ENCODE data around the gene TMIGD2. TPM values are rescaled to one million over a fixed set of nuclear protein-coding genes. Genes with fewer than 3 reads are reported as not detected.
"Not testable (repeated sequence)": the region's sequence is repeated elsewhere in the genome, so short reads cannot be mapped to it uniquely, and the experiment has no call there.

The TMIGD2 gene, protein sequence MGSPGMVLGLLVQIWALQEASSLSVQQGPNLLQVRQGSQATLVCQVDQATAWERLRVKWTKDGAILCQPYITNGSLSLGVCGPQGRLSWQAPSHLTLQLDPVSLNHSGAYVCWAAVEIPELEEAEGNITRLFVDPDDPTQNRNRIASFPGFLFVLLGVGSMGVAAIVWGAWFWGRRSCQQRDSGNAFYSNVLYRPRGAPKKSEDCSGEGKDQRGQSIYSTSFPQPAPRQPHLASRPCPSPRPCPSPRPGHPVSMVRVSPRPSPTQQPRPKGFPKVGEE
- 11.5 and 13.9 TPM in 2 replicates for polyA plus RNA-seq (2014; cell fraction: cytosol; rRNA removed)
- polyA plus RNA-seq (2014; cell fraction: nucleus; rRNA removed), result 0.60 and 3.6 TPM in 2 replicates

GRCh38 chr19:4302243-4302640 is at the start of gene TMIGD2:
Gene TMIGD2 (minus strand): TSS chr19:4302389. CDS start chr19:4302385, 4 bp downstream.
- DNase-seq (ENCODE audit: low spot score), result no peak

- DNase-seq (ENCODE audit: low spot score), result no peak
These were observed 48.5 kb upstream of the TMIGD2 start for GRCh38 chr19:4350726-4351125.

- no peak for DNase-seq (ENCODE audit: low spot score)
These were observed 47.9 kb upstream of the TMIGD2 start for GRCh38 chr19:4350111-4350510.

GRCh38 chr19:4349225-4349624 is 47.0 kb upstream of the TMIGD2 start:
- DNase-seq (ENCODE audit: low spot score), result not testable (repeated sequence)

- no peak for DNase-seq (ENCODE audit: low spot score)
These were observed 45.3 kb upstream of the TMIGD2 start for GRCh38 chr19:4347521-4347920.

DNA sequence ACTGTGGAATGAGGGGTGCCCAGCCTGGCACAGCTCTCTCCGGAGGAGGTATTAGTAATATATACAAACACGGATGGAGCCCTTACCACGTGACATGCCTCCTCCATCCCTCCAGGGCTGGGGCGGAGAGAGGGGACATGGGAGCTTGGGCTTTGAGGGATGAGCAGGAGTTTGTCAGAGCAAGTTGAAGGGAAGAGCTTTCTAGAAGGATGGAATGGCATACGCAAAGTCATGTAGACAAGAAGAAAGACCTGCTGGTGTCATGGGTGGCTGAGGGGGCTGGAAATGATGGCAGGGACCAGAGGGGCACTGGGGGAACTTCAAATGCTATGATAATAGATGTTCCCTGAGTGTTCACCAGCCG is 43.8 kb upstream of the TMIGD2 start:
- DNase-seq (ENCODE audit: low spot score), result no peak

DNA sequence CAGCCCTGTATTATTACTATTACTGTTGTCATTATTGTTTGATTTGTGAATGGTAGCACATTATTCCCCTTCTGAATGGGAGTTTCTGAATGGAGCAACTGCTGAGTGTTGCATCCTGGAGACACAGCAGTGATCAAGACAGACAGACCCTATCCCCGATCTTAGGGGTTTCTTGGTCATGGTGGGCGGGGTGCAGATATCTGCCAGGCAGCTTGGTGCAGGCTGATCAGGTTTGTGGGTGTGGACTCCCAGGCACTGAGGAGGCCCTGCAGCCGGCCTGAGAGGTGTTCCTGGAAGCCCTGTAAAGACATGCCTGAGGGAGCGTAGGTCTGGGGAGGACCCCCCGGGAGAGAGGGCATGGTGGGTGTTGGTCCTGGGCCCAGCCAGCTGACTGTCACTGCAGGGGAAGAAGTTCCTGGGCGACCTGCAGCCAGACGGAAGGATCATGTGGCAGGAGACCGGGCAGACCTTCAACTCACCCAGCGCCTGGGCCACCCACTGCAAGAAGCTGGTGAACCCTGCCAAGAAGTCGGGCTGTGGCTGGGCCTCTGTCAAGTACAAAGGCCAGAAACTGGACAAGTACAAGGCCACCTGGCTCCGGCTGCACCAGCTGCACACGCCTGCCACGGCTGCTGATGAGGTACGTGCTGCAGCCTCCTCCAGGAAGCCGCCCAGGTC is 43.3 kb upstream of the TMIGD2 start:
- no peak for DNase-seq (ENCODE audit: low spot score)

- DNase-seq (ENCODE audit: low spot score), result peak; percentile 84
These were observed 41.5 kb upstream of the TMIGD2 start, which contains the start of gene MPND for GRCh38 chr19:4343370-4344307. Gene MPND (plus strand): TSS chr19:4343562. CDS start chr19:4343594, 32 bp downstream.

GRCh38 chr19:4342615-4343369 is 40.6 kb upstream of the TMIGD2 start:
- DNase-seq (ENCODE audit: low spot score), result peak; percentile 100

DNA sequence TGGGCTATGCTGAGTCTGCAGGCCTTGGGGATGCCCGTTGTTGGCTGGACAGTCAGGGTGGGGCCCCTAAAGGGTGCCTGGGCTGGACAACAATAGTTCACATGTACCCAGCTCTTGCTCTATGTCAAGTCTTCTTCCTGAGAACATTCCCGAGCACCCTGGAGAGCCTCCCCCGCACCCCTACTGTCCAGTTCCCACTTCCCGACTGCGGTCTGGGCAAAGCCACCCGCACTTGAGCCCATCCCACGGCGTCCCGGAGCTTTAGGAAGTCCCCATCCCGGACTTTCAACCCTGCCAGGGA is 40.1 kb upstream of the TMIGD2 start:
- DNase-seq (ENCODE audit: low spot score), result no peak

DNA sequence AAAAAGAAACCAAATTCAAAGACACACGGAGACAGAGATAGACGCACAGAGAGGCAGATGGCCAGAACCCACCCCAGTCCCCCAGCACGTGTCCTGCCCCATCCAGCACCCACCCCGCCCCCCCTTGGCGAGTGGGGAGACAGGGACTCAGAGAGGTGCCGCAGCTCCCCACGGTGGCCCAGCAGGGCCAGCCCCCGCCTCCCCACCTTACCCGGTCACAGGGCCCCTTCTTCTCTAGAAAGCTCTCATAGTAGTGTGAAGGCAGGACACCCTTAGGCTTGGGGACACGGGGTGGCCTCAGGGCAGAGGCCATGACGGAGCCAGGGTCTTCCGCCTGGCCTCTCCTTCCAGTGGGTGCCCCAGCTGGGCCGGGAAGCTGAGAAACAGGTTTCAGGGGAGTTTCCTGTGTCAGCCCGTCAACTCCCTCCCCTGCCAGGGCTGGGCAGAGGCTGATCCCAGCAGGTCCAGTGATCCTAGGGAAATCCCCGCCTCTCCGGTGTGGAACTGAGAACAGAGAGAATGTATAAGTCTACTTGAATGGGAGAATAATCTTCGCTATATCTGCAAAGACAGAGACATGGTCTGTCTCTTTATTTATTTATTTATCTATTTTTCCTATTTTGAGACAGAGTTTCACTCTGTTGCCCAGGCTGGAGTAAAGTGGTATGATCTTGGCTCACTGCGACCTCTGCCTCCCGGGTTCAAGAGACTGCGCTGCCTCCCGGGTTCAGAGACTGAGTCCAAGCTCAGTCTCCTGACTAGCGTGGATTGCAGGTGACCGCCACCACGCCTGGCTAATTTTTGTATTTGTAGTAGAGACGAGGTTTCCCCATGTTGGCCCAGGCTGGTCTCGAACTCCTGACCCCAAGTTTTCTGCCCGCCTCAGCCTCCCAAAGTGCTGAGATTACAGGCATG is 36.5 kb upstream of the TMIGD2 start, which contains the start of gene STAP2:
Gene STAP2 (minus strand): TSS at position 387 of the 915 bp plus-strand sequence. CDS start 74 bp downstream, at position 313.
- no peak for DNase-seq (ENCODE audit: low spot score)

DNA sequence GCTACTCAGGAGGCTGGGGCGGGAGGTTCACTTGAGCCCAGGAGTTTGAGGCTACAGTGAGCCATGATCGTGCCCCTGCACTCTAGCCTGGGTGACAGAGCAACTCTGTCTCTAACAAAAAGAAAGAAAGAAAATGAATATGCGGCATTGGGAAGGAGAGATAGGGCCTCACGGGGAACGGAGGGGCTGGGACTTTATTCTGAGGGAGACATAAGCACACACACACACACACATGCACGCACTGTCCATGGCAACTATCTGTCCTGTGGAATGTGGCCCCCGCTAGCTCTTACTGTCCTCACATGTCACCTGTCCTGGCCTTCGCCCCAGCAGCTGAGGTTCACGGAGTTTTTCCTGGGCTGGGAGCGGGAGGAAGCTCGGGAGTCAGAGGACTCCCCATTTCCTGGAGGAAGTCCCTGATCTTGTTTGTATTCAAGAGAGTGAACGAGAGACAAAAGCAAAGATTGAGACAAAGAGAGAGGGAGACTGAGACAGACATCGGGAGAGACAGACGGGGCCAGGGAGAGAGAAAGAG is 35.8 kb upstream of the TMIGD2 start:
- DNase-seq (ENCODE audit: low spot score), result no peak

DNA sequence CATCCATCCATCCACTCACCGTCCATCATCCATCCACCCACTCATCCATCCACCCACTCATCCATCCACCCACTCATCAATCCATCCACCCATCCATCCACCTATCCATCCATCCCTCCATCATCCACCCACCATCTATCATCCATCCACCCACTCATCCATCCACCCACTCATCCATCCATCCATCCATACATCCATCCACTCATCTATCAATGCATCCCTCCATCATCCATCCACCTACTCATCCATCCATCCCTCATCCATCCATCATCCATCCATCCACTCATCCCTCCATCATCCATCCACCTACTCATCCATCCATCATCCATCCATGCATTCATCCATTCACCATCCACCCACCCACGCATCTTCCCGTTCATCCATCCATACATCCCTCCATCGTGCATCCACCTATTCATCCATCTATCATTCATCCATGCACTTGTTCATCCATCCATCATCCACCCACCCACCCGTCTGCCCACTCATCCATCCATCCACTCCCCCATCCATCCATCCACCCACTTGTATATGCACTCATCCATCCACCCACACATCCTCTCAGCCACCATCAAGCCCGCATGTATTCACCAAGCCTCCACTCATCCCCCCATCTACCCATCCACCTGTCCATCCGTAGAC is 32.9 kb upstream of the TMIGD2 start:
- DNase-seq (ENCODE audit: low spot score), result no peak

DNA sequence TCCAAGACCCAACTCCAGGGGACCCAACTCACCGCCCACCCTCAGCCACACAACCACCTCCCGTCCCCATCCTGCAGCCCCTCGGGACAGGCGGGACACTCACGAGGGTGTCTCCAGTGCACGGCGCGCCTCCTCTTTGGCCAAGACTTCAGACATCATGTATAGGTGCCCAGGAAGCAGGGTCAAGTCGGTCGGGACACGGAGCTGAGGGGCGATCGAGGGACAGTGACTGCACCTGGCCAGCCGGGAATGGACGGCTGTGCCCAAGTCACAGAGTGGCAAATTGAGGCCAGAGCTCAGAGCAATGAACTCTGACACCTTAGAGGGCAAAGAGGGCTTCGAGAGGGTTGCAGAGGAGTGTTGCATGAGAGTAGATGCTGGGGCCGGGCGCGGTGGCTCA is 27.7 kb upstream of the TMIGD2 start:
- DNase-seq (ENCODE audit: low spot score), result no peak

DNA sequence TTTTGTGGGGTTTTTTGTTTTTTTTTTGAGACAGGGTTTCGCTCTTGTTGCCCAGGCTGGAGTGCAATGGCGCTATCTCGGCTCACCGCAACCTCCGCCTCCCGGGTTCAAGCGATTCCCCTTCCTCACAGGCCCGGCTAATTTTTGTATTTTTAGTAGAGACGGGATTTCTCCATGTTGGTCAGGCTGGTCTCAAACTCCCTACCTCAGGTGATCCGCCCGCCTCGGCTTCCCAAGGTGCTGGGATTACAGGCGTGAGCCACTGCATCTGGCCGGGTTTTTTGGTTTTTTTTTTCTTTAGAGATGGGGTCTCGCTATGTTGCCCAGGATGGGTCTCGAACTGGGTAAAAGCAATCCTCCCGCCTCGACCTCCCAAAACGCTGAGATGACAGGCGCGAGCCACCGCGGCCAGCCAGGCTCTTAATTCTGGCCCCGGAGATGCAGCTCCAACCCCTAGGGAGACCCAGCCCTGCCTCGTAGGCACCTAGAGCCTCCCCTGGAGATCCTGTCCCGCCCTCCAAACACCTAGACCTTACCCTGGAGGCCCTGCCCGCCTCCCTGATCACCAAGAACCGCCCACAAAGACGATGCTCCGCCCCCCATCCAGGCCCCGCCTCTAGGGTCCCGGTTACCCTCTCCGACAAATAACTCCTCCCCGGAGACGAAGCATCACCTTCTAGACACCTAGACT is 26.9 kb upstream of the TMIGD2 start:
- peak; percentile 61 for DNase-seq (ENCODE audit: low spot score)

GRCh38 chr19:4328243-4328990 is 26.2 kb upstream of the TMIGD2 start:
- peak; percentile 95 for DNase-seq (ENCODE audit: low spot score)

DNA sequence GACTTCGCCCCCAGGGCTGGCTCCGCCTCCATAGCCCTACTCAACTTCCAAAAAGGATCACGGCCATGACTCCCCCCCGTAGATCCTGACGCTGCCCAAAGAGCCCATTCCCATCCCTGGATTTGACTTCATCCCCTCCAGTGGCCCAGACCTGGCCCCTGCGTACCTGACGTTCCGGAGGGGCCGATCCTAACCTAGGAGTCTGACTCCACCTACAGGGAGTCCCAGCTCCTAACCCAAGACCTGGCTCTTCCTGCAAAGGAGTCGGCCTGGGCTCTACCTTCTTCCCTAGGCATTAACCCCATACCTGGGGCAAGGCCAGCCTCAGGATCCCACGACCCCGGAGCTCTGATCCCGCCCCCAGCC is 25.7 kb upstream of the TMIGD2 start:
- no peak for DNase-seq (ENCODE audit: low spot score)

DNA sequence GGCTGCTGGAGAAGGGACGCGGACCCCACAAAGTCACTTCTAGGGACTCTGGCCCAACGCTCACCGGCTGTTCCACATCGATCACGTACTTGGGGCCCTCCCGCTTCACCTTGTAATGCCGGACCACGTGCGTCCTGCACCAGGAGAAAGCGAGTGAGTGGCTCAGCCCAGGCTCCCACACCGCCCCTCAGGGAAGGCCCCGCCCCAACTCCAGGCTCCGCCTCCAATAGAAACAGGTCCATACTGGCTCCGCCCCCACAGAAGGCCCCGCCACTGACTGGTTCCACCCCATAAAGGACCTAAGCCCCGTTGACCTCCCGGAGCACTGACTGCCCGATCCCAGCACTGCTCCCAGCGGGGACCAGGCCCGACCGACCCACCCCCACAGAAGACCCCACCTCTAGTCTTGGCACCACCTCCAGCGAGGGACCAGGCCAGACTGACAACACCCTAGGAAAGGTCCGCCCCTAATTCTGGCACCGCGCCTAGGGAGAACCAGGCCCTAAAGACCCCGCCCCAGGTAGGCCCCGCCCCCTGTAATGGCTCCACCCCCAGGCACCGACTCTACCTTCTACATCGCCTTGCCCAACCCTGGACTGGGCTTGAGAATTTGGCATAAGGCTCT is 25.2 kb upstream of the TMIGD2 start:
- DNase-seq (ENCODE audit: low spot score), result peak; percentile 85
